IPS-15b (cell line): ENCODE measurements around the gene CXCR4.

ENCODE experiments used
- H3K27me3 ChIP-seq: one replicate; pipeline ENCODE4 v1.6.1; 2013; ENCODE audit warnings: low read length; ENCODE audit not compliant: control insufficient read depth, insufficient read depth
- H3K36me3 ChIP-seq: one replicate; pipeline ENCODE4 v1.6.1; 2013; ENCODE audit warnings: low read length; ENCODE audit not compliant: control insufficient read depth, insufficient read depth
- H3K4me1 ChIP-seq: one replicate; pipeline ENCODE4 v1.6.1; 2013; ENCODE audit warnings: mild to moderate bottlenecking, low read length; ENCODE audit not compliant: control insufficient read depth, insufficient read depth
- H3K4me3 ChIP-seq: one replicate; pipeline ENCODE4 v1.5.1; 2013; ENCODE audit warnings: low read depth, low read length
- H3K9ac ChIP-seq: one replicate; pipeline ENCODE4 v1.6.1; 2013; ENCODE audit warnings: low read depth, mild to moderate bottlenecking, low read length
- H3K9me3 ChIP-seq: one replicate; pipeline ENCODE4 v1.6.1; 2013; ENCODE audit warnings: mild to moderate bottlenecking, low read length; ENCODE audit not compliant: control insufficient read depth, insufficient read depth

CXCR4 gene

GRCh38 chr2:136130045-136130444, 12.1 kb upstream of the CXCR4 start:
- Histone ChIP-seq H3K4me1 (peaks cover 24% of the 10 kb centered on the region), H3K4me3 (no peak overlapping the region), H3K36me3 (no peaks in the 10 kb centered on the region), H3K9me3 (no peaks in the 10 kb centered on the region), H3K27me3 (peaks cover 2% of the 10 kb centered on the region), H3K9ac (no peak overlapping the region)

- H3K4me1 ChIP-seq = peaks cover 24% of the 10 kb centered on the region
- H3K4me3 ChIP-seq = no peak overlapping the region
- no peaks in the 10 kb centered on the region for H3K9me3 ChIP-seq
- peaks cover 2% of the 10 kb centered on the region for H3K27me3 ChIP-seq
- H3K9ac ChIP-seq = no peak overlapping the region
- H3K36me3 ChIP-seq = no peaks in the 10 kb centered on the region
Measured at GRCh38 chr2:136129601-136130000, 11.7 kb upstream of the CXCR4 start.

- H3K9me3 ChIP-seq = no peaks in the 10 kb centered on the region
- peaks cover 24% of the 10 kb centered on the region for H3K4me1 ChIP-seq
- no peak overlapping the region for H3K4me3 ChIP-seq
- no peaks in the 10 kb centered on the region for H3K36me3 ChIP-seq
- peaks cover 2% of the 10 kb centered on the region for H3K27me3 ChIP-seq
- H3K9ac ChIP-seq = no peak overlapping the region
Measured at GRCh38 chr2:136128905-136129304, 11.0 kb upstream of the CXCR4 start.

- Histone ChIP-seq H3K27me3 (no peaks in the 10 kb centered on the region), H3K9me3 (no peaks in the 10 kb centered on the region), H3K4me1 (peaks cover 24% of the 10 kb centered on the region), H3K4me3 (no peak overlapping the region), H3K36me3 (no peaks in the 10 kb centered on the region), H3K9ac (no peak overlapping the region)
Measured at GRCh38 chr2:136128366-136128765, 10.4 kb upstream of the CXCR4 start.

- Histone ChIP-seq H3K4me1 (peaks cover 24% of the 10 kb centered on the region), H3K36me3 (no peaks in the 10 kb centered on the region), H3K9me3 (no peaks in the 10 kb centered on the region), H3K27me3 (peaks cover 2% of the 10 kb centered on the region), H3K9ac (no peak overlapping the region), H3K4me3 (no peak overlapping the region)
Measured at GRCh38 chr2:136127356-136127755, 9.4 kb upstream of the CXCR4 start.

- Histone ChIP-seq H3K27me3 (peaks cover 6% of the 10 kb centered on the region), H3K9ac (no peak overlapping the region), H3K36me3 (no peaks in the 10 kb centered on the region), H3K4me1 (peaks cover 24% of the 10 kb centered on the region), H3K4me3 (no peak overlapping the region), H3K9me3 (no peaks in the 10 kb centered on the region)
Measured at GRCh38 chr2:136126421-136126926, 8.5 kb upstream of the CXCR4 start.

GRCh38 chr2:136126021-136126420, 8.1 kb upstream of the CXCR4 start:
- no peaks in the 10 kb centered on the region for H3K36me3 ChIP-seq
- H3K9me3 ChIP-seq = no peaks in the 10 kb centered on the region
- no peak overlapping the region for H3K4me3 ChIP-seq
- H3K4me1 ChIP-seq = peaks cover 24% of the 10 kb centered on the region
- peaks cover 11% of the 10 kb centered on the region for H3K27me3 ChIP-seq
- H3K9ac ChIP-seq = no peak overlapping the region

GRCh38 chr2:136125236-136125635, 7.3 kb upstream of the CXCR4 start:
- H3K9me3 ChIP-seq = no peaks in the 10 kb centered on the region
- peaks cover 24% of the 10 kb centered on the region for H3K4me1 ChIP-seq
- H3K36me3 ChIP-seq = no peaks in the 10 kb centered on the region
- peaks cover 18% of the 10 kb centered on the region for H3K27me3 ChIP-seq
- H3K9ac ChIP-seq = no peak overlapping the region
- no peak overlapping the region for H3K4me3 ChIP-seq

- peaks cover 23% of the 10 kb centered on the region for H3K27me3 ChIP-seq
- no peaks in the 10 kb centered on the region for H3K36me3 ChIP-seq
- H3K4me1 ChIP-seq = peaks cover 26% of the 10 kb centered on the region
- H3K4me3 ChIP-seq = no peak overlapping the region
- no peak overlapping the region for H3K9ac ChIP-seq
- H3K9me3 ChIP-seq = no peaks in the 10 kb centered on the region
Measured at GRCh38 chr2:136124805-136125204, 6.9 kb upstream of the CXCR4 start.

- H3K9ac ChIP-seq = no peak overlapping the region
- peaks cover 25% of the 10 kb centered on the region for H3K4me1 ChIP-seq
- H3K36me3 ChIP-seq = no peaks in the 10 kb centered on the region
- H3K4me3 ChIP-seq = no peak overlapping the region
- H3K27me3 ChIP-seq = peaks cover 32% of the 10 kb centered on the region
- no peaks in the 10 kb centered on the region for H3K9me3 ChIP-seq
Measured at GRCh38 chr2:136122661-136123060, 4.7 kb upstream of the CXCR4 start.

- H3K27me3 ChIP-seq = peaks cover 45% of the 10 kb centered on the region
- H3K4me3 ChIP-seq = no peak overlapping the region
- H3K9me3 ChIP-seq = no peaks in the 10 kb centered on the region
- no peak overlapping the region for H3K9ac ChIP-seq
- H3K4me1 ChIP-seq = peaks cover 12% of the 10 kb centered on the region
- no peaks in the 10 kb centered on the region for H3K36me3 ChIP-seq
Measured at GRCh38 chr2:136121204-136121910, 3.4 kb upstream of the CXCR4 start.
